HG03280 (cell line): ENCODE measurements around the gene CLCA1.

Source experiments
- ATAC-seq: cut with Tn5 transposase; IDR thresholded peaks from one replicate; pipeline ENCODE4 v1.9.1; 2021; ENCODE audit warnings: mild to moderate bottlenecking, moderate library complexity; ENCODE audit not compliant: unreplicated experiment

The CLCA1 gene

DNA sequence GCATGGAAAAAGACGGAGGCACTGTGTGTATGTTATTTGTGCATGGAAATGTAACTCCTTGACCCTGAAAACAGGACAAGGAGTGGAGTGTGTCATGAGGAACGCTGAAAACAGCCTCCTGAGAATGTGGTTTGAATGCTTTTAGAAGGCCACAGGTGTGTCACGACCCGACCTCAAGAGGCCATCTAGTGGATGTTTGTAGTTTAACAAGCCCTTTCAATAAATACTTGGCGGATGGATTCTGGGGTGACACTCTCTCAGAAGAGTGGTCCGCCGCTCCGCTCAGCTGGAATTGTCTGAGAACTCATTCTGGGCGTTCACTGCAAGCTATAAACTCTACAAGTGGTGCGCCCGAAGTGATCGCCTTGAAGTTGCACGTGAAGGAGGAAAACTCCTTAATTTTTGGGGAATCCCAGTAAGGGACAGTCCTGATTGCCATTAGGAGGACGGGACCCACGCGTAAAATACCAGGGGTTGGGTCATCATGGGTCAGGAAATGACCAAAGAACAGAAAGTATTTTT lies 33.5 kb downstream of the CLCA1 start:
- peak; percentile 79 for ATAC-seq

DNA sequence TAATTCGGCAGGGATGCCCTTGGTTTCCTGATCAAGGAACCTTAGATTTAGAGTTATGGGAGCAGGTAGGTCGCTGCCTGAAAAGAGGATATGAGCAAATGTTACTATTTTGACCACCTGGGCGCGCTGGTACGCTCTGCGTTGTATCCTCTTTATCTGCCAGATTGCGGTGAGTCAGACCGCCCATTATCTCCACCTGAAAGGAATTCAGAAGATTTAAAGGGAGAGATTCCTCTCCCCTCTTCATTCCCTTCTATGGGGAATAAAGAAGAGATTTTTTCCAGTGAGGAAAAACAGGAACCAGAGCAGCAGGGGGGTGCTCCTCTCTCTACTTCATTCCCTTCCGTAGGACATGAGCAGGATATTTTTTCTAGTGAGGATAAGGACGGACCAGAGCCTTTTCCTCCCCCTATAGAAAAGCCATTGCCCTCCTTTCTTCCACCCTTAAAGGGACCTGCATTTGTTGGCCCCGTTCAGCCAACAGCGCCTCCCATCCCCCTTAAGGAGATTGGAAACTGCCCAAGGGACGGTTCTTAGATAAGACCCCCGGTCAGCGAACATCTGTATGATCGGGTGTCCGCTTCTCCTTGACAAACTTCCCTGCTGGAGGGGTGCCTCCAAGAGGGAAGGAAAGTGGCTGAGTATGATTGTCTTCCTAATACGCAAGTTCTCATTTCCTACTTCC lies 34.1 kb downstream of the CLCA1 start:
- peak; percentile 37 for ATAC-seq

DNA sequence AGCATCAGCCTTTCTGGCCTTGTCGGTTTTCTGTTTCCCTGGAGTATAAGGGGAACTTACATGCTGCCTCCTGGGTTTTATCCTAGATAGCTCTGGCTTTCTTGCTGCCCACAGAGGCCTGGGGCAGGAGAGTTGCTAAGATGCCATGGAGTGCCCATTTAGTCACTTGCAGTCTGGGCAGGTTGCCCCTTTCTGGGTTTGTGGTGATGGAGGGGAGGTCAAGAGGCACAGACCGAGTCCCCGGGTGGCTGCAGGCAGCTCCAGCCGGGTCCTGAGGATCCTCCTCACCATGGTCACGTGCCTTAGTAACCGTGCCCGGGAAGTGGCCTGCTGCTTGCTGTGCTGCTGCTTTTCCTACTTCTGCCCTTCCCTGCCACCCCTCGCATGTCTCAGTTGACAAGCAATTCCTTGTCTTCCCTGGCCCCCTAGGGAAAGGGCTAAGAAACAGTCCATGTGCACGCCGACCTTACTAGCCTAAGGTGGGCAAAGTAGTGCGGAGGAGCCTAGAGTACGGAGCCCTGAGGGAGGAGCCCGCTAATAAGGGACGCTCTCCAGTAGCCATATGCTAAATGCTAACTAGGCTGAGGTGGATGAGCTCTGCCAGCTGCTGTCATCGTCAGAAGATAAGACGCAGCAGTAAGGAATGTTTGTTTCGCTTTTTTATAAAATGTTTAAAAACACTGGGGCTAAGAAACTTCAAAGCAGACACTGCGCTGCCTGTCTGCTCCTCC lies 34.8 kb downstream of the CLCA1 start:
- no peak for ATAC-seq

DNA sequence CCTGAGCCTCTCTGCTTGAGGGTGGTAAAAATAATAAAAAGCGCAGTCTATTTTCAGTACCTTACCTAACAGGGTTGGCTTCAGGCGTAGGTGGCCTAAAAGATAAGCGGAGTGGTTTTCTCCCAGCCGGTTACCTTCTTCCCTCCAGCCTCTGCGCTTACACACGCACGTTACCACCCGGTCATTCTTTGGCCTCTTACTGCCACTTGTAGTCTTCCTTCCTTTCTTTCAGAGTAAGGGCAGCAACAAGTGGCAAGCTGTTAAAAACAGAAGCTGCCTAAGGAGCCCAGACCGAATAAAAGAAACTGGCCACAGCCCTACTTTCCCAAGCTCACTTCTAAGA lies 35.4 kb downstream of the CLCA1 start:
- no peak for ATAC-seq

DNA sequence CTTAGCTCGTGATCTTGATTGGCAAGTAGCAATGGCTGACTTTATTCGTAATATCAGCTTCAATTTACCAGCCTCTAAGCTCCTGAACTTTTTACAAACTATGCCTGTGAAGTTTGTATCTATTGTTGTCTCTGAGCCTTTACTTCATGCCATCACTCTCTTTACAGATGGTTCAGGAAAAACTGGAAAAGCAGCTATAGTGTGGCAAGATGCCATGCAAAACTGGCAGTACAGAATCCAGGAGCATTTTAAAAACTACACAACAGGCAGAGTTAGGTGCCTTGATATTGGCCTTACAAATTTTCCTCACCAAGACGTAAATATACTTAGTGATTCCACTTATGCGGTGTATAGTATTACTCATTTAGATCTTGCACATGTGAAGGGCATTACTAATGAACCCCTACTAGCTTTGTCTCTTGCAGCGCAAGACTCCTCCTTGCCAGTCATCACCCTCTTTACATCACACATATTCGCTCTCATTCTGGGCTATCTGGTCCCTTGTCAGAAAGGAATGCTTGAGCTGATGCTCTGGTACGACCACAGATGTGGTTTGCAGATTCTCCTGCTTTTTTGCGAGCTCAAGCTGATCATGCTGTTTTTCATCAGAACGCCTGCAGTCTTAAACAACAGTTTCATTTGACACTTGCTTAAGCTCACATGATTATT lies 36.3 kb downstream of the CLCA1 start:
- no peak for ATAC-seq

DNA sequence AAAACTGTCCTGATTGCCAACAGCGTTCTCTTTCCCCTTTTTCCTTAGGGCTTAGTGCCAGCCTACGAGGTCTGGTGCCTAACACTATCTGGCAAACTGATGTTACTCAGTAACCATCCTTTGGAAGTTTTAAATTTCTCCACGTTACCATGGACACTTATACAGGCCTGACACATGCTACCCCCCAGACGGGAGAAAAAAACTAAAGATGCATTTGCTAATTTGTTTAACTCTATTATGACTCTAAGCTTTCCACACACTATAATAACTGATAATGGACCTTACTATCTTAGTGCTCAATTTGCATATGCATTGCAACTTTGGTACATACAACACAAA lies 36.8 kb downstream of the CLCA1 start:
- no peak for ATAC-seq

DNA sequence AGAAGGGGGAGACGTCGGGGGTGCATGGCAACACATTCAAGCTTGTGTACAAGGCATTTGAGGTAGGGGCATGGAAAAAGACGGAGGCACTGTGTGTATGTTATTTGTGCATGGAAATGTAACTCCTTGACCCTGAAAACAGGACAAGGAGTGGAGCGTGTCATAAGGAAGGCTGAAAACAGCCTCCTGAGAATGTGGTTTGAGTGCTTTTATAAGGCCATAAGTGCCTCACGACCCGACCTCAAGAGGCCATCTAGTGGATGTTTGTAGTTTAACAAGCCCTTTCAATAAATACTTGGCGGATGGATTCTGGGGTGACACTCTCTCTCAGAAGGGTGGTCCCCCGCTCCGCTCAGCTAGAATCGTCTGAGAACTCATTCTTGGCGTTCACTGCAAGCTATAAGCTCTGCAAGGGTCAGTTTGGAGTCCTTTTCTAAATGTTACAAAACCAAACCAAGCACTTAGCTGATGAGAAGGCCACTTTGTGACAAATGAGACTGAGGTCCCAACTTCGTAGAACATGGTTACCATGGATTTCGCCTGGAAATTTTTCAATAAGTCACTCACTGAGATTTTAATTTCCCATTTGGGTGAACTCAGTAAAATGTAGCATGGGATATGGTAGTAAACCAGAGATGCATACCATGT lies 39.3 kb downstream of the CLCA1 start:
- ATAC-seq = peak; percentile 52

DNA sequence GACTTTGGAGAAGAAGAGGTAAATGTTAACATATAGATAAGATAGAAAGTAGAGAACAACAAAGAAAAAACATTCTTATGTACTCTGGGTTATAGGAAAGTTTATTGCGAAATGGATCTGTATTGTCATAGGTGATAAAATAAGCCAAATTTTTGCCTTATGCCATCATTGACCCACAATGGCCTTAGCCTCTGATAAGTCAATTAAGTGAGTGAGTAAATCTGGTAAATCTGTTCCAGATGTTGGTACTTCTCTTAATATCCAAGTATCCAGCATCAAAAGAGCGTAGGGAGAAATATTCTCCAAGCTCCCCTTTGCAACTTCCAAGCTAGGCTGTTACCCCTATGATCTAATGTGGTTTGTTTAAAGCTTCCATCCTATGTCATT lies 39.8 kb downstream of the CLCA1 start:
- no peak for ATAC-seq

DNA sequence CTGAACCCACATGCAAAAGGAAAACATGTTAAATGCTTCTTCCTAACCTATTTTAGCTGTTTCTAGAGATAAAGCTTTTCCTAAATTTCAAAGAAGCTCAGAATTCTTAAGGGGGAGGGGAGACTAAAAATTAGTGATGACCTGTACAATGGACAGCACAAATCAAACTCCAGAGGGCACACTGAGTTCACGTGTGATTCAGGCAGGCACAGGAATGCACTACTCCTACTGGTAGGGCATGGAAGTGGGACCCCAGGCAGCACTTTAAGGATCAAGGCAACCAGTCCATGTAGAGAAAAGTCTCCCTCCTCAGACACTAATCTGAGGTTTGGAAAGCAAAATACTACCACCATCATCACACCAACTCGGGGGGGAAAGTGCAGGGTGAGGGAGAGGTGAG lies 46.9 kb downstream of the CLCA1 start:
- no peak for ATAC-seq

DNA sequence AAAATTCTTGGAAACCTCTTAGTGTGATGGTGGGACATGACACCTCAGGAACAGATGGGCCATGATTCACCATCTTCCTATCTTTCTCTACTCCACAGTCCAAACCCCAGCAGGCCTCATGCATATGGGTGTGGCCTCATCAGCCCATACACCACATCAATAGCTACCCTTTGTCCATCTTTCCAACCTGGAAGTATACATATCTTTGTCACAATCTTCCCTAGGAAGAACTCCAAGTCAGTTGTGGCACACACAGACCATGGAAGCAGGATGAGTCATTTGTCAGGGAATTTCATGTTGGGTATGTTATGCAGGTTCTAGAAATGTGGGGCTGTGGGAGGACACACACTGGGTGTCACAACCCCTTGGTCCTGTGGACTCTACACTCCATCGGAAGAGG lies 47.6 kb downstream of the CLCA1 start:
- ATAC-seq = no peak

DNA sequence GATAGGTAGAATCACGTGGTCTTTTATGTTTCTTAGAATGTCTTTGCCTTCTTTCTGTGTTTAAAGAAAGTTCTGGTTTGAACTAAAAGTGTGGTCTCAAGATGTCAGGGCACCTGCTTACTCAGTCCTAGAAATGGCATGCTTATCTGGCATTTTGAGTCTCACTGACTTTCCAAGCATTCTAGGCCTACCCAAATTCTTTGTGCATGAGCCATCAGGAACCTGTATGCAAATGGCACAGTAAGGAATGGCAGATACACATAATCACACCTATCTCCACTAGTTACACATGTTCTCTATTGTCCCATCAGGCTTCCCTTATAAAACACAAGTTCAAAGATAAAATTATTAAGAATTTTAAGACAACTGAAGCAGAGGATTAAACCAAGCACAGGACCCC lies 48.6 kb downstream of the CLCA1 start:
- no peak for ATAC-seq

DNA sequence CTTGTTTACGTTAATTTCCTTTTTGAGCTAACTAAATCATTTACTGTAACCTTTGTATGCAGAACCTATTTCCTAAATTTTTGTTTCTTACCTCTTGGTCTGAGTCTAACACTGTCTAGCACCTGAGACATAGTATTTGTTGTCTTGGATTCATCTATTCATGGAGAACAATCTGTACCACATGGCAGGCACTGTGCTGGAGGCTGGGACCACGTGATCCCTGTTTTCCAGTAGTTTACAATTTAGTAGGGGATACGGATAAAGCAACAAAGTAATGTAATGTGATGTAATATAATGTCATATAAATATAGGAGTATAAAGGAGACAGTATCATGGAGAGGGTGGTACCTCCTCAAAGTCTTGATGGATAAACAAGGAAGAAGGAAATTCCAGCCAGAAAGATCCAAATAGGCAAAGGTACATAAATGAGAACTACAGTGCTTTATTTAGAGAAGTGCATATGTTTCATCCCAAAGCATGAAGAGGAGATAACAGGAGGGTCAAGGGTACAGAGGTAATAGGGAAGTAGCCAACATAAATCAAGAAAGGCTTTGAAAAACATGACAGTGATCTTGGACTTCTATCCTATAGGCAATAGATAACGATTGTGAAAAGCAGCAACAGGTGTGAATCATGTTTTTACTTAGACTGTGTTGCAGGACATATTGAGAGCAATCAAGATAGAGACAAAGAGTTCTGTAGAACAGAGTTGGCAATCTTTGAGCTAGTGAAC lies 52.2 kb downstream of the CLCA1 start:
- no peak for ATAC-seq

DNA sequence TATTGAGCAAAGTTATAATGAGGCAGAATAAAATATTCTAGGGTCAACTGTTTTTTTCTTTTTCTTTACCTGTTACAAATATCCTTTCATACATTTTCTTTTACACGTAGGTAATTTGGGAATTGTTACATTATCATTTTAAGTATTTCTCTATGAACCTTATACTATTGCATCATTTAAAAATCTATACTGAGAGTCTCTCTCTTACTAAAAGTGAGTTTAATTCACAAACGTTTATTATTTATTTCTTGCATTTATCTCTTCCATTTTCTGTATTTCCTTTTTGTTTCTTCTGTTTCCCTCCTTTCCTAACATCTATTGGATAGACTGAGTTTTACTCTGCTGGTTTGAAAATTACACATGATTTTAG lies 52.8 kb downstream of the CLCA1 start:
- ATAC-seq = no peak

DNA sequence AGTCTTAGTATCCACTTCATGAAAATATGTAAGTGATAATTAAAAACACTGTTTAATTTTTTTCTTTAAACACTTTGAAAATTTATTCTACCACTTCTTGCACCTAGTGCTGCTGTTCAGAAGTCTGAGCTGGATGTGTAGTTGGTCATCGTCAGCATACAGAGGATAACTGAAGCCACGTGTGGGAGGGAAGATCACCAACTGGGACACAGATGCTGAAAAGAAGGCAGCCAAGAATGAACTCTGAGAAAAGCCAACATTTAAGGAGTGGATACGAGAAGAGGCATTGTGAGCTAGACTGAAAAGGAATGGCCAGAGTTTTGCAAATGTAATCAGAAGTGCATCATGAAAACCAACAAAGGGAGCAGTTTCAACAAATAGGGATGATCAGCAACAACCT lies 53.5 kb downstream of the CLCA1 start:
- no peak for ATAC-seq

DNA sequence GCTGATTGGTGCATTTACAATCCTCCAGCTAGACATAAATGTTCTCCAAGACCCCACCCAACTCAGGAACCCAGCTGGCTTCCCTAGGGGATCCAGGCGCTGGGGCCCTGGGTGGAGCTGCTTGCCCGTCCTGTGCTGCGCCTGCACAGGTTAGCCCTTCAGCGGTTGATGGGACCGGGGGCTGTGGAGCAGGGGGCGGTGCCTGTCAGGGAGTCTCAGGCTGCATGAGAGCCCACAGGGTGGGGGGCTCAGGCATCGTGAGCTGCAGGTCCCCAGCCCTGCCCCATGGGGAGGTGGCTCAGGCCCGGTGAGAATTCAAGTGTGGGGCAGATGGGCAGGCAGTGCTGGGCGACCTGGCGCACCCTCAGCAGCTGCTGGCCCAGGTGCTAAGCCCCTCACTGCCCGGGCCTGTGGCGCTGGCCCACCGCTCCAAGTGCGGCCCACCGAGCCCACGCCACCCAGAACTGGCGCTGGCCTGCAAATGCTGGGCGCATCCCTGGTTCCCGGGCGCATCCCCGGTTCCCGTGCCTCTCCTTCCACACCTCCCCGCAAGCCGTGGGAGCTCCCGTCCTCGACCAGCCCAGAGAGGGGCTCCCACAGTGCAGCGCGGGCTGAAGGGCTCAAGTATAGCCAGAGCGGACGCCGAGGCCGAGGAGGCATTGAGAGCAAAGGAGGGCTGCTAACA lies 55.1 kb downstream of the CLCA1 start:
- no peak for ATAC-seq

DNA sequence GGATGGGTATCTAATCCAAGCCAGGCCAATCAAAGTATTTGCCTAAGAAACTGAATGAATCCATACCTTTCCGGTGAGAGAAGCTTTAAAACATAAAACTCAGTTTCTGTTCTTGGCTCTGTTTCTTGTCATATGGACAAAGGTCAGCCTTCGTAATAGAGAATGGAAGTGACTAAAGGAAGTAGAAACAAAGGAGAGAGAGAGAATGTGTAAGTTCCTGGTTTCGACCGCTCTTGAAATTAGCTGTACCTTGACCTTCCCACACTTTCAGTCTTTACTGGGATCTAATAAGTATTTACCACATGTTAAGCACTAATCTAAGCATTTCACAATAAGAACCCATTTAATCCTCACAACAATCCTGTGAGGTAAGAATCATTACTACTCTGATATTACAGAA lies 58.6 kb downstream of the CLCA1 start:
- no peak for ATAC-seq

DNA sequence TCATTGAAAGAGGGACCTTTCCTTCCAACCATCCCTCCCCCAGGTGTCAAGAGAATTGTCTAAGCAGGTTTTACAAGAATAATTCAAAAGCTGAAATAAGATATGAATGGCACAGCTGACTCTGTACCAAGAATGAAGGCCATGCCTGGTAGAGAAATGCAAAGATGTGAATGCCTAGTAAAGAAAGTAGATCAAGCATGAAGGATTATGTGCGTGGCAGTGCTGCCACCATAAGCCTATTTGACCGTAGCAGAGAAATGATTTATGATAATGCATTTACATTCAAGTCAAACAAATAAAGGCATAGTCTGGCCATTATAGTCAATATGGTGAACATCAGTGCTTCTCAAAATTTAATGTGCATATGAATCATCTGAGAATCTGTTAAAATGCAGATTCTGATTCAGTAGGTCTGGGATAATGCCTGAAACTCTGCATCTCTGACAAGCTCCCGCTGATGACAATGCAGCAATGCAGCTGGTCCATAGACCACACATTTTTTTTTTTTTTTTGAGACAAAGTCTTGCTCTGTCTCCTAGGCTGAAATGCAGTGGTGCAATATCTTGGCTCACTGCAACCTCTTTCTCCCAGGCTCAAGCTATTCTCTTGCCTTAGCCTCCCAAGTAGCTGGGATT lies 61.6 kb downstream of the CLCA1 start:
- ATAC-seq = no peak

DNA sequence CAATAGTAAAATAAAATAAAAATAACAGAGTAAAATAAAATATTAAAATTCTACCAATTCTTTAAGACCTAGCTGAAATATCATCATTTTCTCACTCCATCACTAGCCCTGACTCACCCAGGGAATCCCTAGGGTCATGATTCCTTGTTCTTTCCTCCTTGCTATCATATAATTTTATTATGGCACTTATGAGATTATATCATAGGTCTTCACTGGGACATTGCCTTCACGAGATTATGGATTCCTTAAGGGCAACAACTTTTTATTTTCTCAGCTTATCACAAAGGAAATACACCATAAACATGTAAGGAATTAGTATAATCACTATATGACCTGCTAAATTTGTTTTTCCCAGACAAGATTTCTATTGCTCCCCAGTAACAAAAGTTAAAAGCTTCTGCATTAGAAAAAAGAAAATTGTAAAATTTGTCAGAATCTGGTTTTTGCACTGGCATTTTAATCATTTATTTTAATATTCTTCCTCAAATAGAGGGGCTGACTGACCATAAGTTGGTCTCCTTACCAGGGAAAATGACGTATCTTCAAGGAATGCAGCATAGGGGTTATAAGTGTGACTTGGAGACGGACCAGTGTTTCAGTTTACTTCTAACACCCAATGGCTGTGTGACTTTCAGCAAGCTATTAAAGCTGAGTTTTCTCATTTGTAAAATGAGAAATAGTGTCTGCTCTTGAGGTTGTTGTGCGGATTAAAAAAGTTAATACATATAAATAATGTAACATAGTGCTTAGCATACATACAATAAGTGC lies 69.4 kb downstream of the CLCA1 start:
- ATAC-seq = no peak

DNA sequence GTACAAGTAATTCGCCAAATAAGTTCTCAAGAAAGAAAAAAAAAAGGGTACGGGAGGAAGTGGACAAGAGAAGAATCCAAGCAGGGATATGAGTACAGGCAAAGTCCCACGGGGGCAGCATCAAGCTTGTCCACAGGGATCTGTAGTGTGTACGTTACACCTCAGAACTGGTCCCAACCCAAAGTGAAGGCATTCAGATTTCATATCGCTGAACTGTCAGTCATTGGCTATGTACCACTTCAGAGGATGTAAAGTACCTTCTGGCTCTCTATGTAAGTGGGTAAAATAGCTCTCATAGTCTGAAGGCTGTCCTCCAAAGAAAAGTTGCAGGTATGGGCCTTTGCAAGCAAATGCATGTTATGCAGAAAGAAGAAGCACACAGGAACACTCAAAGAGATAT lies 70.0 kb downstream of the CLCA1 start:
- no peak for ATAC-seq
